HTERT RPE-1 (cell line): Measurements from ENCODE around the gene AKR1C3.
"Not testable (repeated sequence)": the region's sequence is repeated elsewhere in the genome, so short reads cannot be mapped to it uniquely, and the experiment has no call there.

Experiments
- in situ Hi-C: fragments of 300-500 bp; cut with MboI; formaldehyde crosslinking; loops from 4 replicates; pipeline ENCODE4 v1.14.3; 2020; ENCODE audit warnings: low sequenced_read_pairs

The AKR1C3 gene

GRCh38 chr10:5088703-5089261, 5.4 kb upstream of the AKR1C3 start:
- in situ Hi-C loops = no loop called here

- in situ Hi-C loops = no loop called here
Measured at GRCh38 chr10:5089865-5090264, 4.3 kb upstream of the AKR1C3 start.

- in situ Hi-C loops = no loop called here
Measured at GRCh38 chr10:5090551-5090950, 3.7 kb upstream of the AKR1C3 start.

GRCh38 chr10:5091196-5091595, 3.0 kb upstream of the AKR1C3 start:
- in situ Hi-C loops = no loop called here

- in situ Hi-C loops = no loop called here
Measured at GRCh38 chr10:5092375-5092774, 1.8 kb upstream of the AKR1C3 start.

- in situ Hi-C loops = no loop called here
Measured at GRCh38 chr10:5092848-5093790, 1.1 kb upstream of the AKR1C3 start.

GRCh38 chr10:5095687-5096086, 1.5 kb downstream of the AKR1C3 start:
- in situ Hi-C loops = no loop called here

GRCh38 chr10:5096108-5096507, 1.9 kb downstream of the AKR1C3 start:
- in situ Hi-C loops = no loop called here

GRCh38 chr10:5102479-5102878, 8.3 kb downstream of the AKR1C3 start:
- in situ Hi-C loops = not testable (repeated sequence)

- in situ Hi-C loops = no loop called here
Measured at GRCh38 chr10:5103481-5103880, 9.3 kb downstream of the AKR1C3 start.

GRCh38 chr10:5105626-5106025, 11.4 kb downstream of the AKR1C3 start:
- in situ Hi-C loops = no loop called here

GRCh38 chr10:5106553-5106952, 12.3 kb downstream of the AKR1C3 start:
- in situ Hi-C loops = no loop called here

- in situ Hi-C loops = no loop called here
Measured at GRCh38 chr10:5107860-5108526, 13.8 kb downstream of the AKR1C3 start.

- in situ Hi-C loops = no loop called here
Measured at GRCh38 chr10:5108658-5109416, 14.6 kb downstream of the AKR1C3 start.

- in situ Hi-C loops = not testable (repeated sequence)
Measured at GRCh38 chr10:5109861-5110260, 15.6 kb downstream of the AKR1C3 start.

GRCh38 chr10:5116621-5117020, 22.4 kb downstream of the AKR1C3 start:
- in situ Hi-C loops = no loop called here

- in situ Hi-C loops = no loop called here
Measured at GRCh38 chr10:5117026-5117425, 22.8 kb downstream of the AKR1C3 start.

GRCh38 chr10:5119997-5120396, 25.8 kb downstream of the AKR1C3 start:
- in situ Hi-C loops = not testable (repeated sequence)

GRCh38 chr10:5123886-5124285, 29.7 kb downstream of the AKR1C3 start:
- in situ Hi-C loops = no loop called here

GRCh38 chr10:5125315-5126044, 31.3 kb downstream of the AKR1C3 start:
- in situ Hi-C loops = no loop called here
